Measurements from ENCODE around the gene HIVEP2.

The HIVEP2 gene

GRCh38 chr6:142844065-142844755 lies 100.8 kb downstream of the HIVEP2 start:
- no peak for DNase-seq (ENCODE audit: low read depth in 2 of 2)

DNA sequence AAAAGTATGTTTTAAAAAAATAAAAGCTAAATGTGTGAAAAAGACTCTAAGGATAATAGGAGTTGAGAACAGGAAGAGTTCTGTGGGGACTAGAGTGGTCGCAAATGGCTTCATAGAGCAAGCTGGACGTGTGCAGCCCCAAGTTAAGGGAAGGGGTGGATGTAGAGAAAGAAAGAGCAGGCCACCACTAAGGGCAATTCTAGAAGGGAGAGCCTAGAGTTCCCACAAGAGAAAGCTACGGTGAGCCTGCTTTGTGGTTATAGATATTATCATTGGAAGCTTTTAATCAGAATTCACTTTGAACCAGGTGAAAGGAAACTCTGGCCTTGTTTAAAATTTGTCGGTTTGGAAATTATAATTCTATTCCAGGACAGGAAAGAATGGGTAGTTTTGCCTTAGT lies 101.6 kb downstream of the HIVEP2 start:
- no peak for DNase-seq (ENCODE audit: low read depth in 2 of 2)

DNA sequence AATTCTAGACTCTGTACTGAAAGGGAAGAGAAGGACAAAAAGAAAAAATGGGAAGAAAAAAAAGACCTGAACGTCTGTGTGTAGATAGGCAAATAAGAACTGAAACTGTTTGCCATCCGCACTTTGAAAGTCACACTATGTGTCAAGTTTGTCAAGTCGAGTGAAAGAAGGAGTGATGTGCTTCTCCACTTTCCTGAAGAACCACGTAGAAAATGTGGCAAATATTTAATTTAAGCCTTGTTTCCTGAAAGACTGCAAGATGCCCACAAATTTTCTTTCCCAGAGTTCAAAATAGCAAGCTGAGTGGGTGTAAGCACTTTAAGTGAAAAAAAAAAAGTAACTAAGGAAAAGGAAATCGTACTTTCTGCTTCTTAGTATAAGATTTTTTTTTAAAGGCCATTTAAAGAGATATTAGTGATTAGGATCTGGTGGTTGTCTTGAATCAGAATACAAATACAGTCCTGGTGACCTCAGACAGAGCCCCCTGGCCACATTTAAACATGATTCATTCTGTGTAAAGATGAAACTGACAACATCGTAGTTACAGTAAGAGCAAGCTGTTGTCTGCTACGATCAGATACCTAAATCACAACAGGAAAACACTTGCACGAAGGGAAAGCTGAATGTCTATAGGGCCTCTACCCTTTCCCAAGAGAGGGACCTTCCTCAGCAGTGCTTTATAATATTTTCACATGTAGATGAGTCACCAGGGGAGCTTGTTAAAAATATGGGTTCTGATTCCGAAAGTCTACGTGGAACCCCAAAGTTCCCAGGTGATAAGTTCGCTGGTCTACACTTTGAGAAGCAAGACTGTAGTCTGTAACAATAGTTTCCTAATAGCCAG lies 102.3 kb downstream of the HIVEP2 start:
- DNase-seq (ENCODE audit: low read depth in 2 of 2) = no peak

- no peak for DNase-seq (ENCODE audit: low read depth in 2 of 2)
Measured at GRCh38 chr6:142841915-142842314, 103.1 kb downstream of the HIVEP2 start.

DNA sequence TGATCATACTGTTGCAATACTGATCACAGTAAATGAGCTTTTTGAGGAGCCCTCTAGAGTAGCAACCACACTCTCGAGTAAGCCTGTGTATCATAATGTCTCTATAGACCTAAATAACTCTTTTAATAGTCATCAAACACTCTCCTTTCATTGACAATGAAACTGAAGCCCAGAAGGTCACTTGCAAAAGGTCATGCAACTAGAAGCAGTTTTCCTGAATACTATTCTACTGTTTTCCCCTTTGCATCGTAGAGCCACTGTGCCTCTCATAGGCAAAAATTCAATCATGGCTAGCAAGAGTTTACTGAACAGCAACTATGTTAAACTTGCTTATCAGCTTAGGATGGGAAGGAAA lies 105.3 kb downstream of the HIVEP2 start:
- no peak for DNase-seq (ENCODE audit: low read depth in 2 of 2)

DNA sequence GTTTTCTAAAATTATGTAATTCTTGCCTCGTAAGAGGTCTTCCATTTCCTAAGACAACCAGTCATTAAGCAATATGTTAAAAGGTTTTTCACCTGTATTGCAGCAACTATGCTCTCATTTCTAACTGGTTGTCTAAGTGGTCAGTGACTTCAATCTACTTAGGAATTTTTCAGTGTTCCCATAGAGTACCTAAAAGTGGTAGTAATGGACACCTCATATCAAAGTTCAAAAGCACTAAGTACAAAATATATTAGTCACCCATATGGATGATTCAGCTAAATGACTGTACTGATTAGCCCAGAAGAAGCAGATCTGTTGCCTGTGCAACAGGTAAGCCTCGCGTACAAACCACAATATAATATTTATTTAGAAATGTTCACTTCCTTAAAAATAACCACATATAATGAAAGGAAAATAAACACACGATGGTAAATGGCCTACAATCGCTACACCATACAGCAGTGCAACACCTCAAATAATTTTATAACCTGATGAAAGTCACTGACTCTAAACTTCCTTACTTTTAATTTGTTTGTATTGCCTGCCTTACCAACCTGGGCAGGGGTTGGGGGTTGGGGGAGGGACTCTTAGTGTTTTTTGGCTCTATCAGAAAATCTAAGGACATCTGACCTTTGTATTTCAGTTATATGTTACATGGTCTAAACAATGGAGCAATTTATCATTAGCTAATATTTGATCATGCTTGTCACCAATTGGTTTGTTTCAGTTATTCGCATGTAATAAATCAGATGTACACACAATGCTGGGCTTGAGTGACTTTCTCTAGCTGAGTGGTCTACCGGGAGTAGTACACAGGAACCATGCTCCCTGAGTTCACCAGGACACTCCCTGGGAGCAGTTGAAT lies 105.9 kb downstream of the HIVEP2 start:
- DNase-seq (ENCODE audit: low read depth in 2 of 2) = no peak

GRCh38 chr6:142835787-142836535 lies 109.0 kb downstream of the HIVEP2 start:
- DNase-seq (ENCODE audit: low read depth in 2 of 2) = no peak

GRCh38 chr6:142834853-142835252 lies 110.1 kb downstream of the HIVEP2 start:
- no peak for DNase-seq (ENCODE audit: low read depth in 2 of 2)

DNA sequence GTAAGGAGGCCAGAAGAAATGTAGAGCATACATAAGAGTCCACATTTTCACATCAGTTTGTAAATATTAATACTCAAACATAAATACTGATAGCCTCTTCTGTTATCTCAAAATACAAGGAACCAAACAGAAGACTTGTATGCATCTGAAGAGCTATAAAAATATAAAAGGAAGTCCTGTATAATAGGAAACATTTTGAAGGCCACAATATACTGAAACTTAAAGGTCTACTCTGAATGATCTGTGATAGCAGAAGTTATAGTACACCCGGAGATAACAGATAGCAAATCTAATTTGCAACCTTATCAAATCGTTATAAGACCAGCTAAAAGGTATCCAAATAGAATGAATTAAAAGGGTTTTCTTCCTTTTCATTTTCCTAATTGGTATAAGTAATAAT lies 111.2 kb downstream of the HIVEP2 start:
- DNase-seq (ENCODE audit: low read depth in 2 of 2) = no peak

DNA sequence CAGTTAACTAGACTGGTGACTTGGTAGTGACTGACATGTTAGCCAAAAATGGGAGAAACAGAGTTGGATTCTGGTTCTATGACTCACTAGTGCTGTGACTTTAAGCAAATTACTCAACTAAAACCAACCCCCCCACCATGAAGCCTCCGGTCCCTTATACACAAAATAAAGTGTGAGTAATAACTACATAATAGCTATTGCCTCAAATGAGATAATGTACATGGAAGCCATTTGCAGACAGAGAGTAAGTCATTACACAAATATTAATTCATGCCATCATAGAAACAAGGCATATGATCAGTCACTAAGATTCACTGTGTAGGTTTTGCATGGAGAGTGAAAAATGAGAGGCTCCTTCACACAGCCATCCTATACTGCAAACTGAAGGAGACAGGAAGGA lies 111.9 kb downstream of the HIVEP2 start:
- no peak for DNase-seq (ENCODE audit: low read depth in 2 of 2)

DNA sequence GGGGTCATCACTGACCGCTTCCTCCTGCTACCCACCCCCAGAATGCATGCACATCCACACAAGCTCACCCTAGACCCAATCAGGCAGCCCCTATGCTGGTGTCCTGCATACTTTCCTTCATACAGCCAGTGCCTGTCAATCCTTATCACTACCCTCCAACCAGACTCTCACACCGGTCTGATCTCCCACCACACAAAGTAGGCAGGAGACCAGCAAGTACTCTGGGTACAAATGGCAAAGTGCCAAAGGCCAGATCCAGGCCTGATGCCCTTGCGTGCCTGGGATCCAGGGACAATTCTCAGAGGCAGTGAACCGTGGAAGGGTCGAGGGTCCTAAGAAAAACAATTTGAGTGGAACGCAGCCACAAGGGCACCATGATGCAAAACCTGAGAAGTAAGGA lies 114.2 kb downstream of the HIVEP2 start:
- DNase-seq (ENCODE audit: low read depth in 2 of 2) = no peak

DNA sequence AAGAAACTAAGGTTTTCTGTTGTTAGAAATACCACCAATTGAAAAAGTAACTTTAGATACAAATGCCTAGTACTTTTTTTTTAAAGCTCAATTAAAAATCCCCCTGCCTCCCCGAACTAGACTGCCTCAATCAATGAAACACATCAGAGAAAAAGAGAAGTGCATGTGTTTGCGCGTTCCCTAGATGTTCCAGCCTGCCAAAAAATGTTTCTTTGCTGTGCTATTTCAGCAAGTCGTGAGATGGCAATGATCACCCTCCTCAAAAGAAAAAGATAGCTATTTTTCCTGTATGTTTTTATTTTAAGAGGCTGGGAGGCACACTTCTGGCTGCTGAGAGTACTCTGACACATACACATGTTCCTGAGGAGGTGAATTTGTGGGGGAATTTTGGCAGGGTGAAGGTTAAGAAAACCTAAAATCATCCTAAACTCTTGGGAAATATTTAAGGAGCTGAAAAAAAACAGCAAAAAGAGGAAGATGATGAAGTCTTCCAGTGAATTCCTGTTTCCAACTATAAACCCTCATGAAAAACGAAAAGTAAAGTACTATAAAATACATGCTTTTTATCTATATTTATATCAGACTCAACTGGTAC lies 114.8 kb downstream of the HIVEP2 start:
- no peak for DNase-seq (ENCODE audit: low read depth in 2 of 2)

DNA sequence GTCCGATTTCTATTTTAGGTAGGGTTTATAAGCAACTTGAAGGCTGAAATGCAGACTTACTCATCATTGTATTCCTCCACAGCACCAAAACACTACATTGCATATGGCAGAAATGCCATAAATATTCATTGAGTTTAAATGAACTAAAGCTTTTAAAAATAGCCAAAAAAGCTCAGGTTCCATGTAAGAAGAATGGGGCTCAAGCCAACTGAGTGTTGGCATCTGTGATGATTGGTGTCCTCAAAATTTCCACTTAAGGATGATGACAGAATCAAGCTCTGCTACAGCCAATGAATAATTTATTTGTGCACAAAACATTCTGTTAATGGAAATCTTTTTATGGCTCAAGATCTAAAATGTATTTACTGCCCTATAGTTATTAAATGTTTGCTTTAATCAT lies 115.4 kb downstream of the HIVEP2 start:
- DNase-seq (ENCODE audit: low read depth in 2 of 2) = no peak

- no peak for DNase-seq (ENCODE audit: low read depth in 2 of 2)
Measured at GRCh38 chr6:142827991-142828390, 117.0 kb downstream of the HIVEP2 start.

- DNase-seq (ENCODE audit: low read depth in 2 of 2) = no peak
Measured at GRCh38 chr6:142827369-142827768, 117.6 kb downstream of the HIVEP2 start.

- no peak for DNase-seq (ENCODE audit: low read depth in 2 of 2)
Measured at GRCh38 chr6:142825760-142826159, 119.2 kb downstream of the HIVEP2 start.

DNA sequence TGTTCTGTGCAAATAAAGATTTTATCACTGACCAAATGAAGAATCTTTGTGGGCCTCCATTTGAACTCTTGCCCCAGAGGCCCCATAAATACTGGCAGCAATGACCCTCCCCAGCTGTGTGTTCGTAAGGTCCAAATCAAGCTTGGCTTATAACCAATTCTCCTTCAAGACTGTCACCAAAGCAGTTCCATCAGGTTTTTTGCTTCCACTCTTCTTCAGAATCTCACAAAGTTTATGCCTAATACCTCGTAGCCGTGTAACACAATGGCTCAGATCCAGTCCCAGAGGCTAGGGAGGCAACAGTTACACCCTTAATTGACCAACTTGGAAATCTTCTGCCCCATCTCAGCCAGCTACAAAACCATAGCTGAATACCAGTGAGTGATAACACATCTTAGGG lies 120.5 kb downstream of the HIVEP2 start:
- no peak for DNase-seq (ENCODE audit: low read depth in 2 of 2)

GRCh38 chr6:142823256-142823902 lies 121.6 kb downstream of the HIVEP2 start:
- DNase-seq (ENCODE audit: low read depth in 2 of 2) = no peak

- DNase-seq (ENCODE audit: low read depth in 2 of 2) = no peak
Measured at GRCh38 chr6:142822842-142823241, 122.1 kb downstream of the HIVEP2 start.

DNA sequence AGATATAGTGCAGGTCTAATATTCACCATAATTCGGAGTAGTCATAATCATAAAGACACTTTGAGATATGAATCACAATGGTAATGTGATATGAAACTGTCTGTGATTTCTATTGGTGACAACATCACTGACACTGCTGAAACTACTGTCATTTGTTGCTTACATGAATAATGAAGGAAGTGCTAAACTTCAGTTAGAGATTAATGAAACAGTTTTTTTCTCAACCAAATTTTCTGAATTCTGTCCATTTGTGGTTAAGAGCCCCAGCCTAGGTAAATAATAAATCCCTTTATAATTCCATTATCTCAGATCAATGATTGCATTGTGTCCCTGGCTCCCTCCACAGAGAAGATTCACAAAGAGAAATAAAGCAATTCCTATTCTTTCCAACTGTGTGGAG lies 122.6 kb downstream of the HIVEP2 start:
- no peak for DNase-seq (ENCODE audit: low read depth in 2 of 2)

GRCh38 chr6:142821860-142822259 lies 123.1 kb downstream of the HIVEP2 start:
- no peak for DNase-seq (ENCODE audit: low read depth in 2 of 2)
